Stimulated activated CD4-positive, alpha-beta T cell treated with anti-CD3 and anti-CD28 coated beads, TNF-alpha, amount 100 ng/mL, for 1 hour (primary cell): ENCODE data around the gene SIRPA.

ENCODE experiments used
- DNase-seq, 3 donors: peaks; one replicate each; pipeline ENCODE4 v3.0.0-alpha.2; 2020; ENCODE audit warnings: low read depth in 3 of 3, low spot score in 1 of 3

The SIRPA gene

GRCh38 chr20:1931830-1932229, 36.6 kb downstream of the SIRPA start:
- no peak for DNase-seq

GRCh38 chr20:1932971-1933370, 37.8 kb downstream of the SIRPA start:
- DNase-seq, result no peak

DNA sequence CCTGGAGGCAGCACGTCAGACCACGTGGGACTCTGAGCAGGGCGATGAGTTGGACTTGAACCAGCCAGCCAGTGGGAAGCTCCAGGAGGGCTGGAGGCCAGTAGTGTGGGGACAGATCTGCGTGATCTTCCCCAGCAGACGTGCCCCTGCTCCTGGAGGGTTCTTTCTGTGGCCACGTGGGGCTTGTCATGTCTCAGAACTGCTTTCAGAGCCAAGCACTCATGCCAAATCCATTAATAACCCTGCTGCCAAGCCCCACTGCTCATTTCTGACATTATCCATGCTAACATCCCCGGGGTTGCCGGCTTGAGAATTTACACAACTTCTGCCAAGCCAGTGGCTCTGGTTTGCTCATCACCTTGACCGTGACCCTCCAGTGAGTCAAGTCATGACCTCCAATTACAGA, 38.3 kb downstream of the SIRPA start:
- no peak for DNase-seq

DNA sequence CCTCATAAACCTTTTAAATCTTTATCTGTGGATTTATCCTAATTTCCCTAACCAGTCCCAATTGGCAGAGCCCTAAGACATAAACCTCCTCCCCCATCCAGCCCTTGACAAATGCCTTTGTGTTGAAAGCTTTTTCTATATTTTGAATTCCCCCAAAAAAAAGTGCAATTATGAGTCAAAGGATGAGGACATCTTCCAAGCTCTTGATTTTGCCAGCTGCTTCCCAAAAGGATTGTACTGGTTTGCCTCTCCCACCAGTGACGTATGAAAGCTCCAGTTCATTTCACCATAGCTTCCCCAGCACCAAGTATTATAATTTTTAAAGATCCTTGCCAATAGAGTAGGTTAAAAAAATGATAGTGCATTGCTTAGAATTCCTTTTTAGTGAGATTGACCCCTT, 38.9 kb downstream of the SIRPA start:
- no peak for DNase-seq

- DNase-seq, result no peak
Measured at GRCh38 chr20:1934721-1935573, 39.7 kb downstream of the SIRPA start.

DNA sequence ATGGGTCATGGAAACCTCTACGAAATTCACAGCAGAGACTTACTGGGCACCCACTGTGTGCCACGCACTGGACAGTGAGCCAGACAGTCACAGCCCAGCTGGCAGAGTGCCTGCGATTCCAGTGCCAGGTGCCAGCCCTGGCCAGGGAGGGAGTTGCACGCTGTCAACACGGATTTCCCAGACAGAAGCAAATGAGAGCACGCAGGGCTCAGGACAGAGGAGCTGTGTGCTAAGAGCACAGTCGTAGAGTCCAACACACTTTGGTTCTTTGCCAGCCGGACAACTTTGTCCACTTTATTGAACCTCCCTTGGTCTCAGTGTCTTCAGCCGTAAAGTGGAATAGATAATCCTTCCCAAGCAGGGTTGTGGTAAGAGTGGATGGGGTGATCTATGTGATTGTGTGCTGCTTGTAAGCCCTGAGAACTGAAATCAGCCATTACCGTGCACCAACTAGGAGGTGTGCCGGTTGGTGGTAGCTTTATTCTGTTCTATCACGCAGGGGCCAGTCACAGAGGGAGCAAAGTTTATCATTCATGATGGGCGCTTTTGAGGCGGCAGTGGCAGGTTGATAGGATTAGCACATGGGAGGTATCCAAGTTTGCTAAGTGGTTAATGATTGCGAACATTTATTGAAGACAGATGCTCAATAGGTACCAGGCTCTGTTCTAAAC, 40.6 kb downstream of the SIRPA start:
- no peak for DNase-seq

GRCh38 chr20:1937316-1937976, 42.2 kb downstream of the SIRPA start:
- DNase-seq, result no peak

GRCh38 chr20:1938464-1939269, 43.5 kb downstream of the SIRPA start:
- no peak for DNase-seq

- DNase-seq, result no peak
Measured at GRCh38 chr20:1939270-1939595, 44.0 kb downstream of the SIRPA start.

DNA sequence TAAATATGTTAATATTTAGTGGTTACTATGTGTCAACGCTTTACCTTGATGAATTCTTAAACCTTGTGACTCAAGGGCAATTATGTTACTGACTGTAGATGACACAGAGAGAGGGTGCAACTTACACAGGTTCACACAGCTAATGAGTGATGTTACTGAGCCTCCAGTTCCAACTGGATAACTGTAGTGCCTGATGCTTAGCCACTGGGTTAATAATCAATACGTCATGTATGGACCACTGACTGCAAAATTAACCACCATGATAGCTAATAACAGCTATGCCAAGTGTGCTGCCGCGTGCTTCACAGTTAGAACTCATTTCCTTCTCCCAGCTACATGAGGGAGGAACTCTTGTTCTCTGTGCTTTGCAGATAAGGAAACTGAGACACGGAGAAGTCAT, 45.4 kb downstream of the SIRPA start:
- DNase-seq, result no peak

DNA sequence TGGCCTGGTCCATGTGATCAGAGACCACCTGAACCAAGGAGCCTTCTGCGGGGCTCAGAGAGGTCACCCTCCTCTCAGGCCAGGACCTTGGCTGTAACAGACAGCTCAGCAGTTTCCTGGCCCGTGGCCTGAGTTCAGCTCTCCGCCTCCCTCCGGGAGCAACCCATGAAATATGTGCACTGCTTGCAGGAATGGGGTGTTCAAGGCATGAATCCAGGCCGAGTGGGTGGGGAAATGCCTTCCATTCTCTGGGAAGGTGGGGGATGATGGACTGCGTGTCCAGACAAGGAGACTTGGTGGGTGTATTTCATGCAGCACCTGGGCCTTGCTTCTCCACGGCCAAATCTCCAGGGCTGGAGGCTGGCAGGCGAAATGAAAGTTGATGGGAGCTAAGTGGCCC, 46.0 kb downstream of the SIRPA start:
- DNase-seq, result no peak

- DNase-seq, result no peak
Measured at GRCh38 chr20:1942061-1942460, 46.9 kb downstream of the SIRPA start.

DNA sequence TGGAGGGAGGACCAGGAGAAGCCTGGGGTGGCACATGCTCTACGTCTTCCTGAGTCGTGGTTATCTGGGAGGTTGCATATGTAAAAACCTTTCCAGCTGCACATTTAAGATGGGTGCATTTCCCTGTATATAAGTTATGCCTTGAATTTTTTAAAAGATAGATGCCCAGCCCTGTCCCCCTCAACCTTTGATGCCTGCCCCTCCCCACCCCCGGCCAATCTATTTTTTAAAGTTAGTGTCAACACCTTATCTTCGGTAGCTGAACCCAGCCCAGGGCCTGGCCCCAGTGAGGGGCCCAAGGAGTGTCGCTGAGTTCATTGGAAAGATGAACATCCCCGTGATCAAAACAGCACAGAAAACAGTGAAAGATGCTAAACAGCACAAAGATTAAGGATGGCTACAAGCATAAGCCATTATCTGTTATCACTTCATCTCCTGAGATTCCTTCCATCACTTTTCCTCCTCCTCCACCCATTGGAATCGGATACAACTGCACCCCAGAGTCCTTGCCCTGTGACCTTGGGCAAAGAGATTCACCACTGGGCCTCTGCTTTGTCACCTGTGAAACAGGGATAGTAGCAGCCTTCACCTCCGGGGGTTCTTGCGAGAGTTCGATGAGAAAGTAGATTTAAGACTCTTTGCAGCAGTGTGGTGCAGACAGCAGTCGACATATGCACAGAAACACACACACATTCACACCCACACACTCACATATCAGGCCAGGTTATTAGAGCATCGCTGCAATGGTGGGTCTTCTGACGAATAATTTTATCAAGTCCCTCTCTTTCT, 47.5 kb downstream of the SIRPA start:
- no peak for DNase-seq

DNA sequence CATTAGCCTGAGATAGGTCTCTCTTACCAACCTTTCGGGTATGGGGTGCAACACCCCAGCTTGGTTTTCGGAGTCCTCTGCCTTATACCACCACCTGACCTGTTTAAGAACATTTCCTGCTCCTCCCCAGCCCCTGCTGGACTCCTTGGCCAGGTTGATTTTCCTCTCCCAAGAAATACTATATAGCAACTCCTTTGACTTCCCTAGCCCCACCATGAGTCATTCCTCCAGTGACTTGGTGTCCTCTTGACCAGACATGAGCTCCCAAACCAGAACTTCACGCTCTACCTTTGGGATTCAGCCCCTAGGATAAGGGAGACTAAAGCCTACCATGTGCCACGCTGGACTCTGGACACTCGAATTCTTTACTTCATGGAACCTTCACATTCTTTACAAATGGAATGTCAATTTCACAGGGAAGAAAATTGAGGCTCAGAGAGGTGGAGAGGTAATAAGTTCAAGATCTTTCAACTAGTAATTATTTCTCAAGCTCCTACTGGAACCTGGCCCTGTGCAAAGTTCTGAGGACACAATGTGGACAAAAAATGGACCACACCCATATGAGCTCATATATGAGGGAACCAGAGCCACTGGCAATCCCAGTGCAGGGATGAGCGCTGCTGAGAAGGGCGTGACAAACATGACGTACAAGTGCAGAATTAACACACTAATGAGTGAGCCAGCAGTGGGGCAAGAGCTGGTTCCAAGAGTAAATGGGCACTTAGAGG, 48.2 kb downstream of the SIRPA start:
- no peak for DNase-seq

GRCh38 chr20:1944345-1945091, 49.3 kb downstream of the SIRPA start:
- no peak for DNase-seq

GRCh38 chr20:1945134-1945618, 50.0 kb downstream of the SIRPA start:
- no peak for DNase-seq

DNA sequence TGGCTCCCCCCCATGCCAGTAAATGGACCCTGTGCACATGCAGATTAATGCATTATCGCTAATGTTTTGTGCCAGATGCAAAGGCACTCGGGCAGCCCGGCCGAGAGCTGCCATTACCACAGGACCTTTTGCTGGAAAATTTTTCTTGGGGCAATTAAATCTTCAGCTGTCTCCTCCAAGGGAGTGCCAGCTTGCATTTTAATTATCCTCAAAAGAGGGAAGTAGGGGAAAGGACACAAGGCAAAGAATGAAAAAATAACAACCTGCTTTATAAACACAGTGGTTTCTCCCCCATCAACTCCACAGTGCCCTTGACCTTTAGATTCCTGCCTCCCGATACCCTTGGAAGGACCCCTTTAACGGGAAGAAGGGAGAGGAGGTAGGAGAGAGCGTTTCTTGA, 50.5 kb downstream of the SIRPA start:
- no peak for DNase-seq

GRCh38 chr20:1946442-1946761, 51.2 kb downstream of the SIRPA start:
- DNase-seq, result no peak
